GM21526 (cell line): ENCODE results near the gene AIPL1.

Experiments
- ATAC-seq: cut with Tn5 transposase; IDR thresholded peaks from one replicate; pipeline ENCODE4 v1.9.1; 2021; ENCODE audit warnings: moderate library complexity; ENCODE audit not compliant: unreplicated experiment, low FRiP score

AIPL1 gene

GRCh38 chr17:6452471-6453266 lies 17.7 kb upstream of the AIPL1 start:
- no peak for ATAC-seq

GRCh38 chr17:6450926-6451832 lies 16.3 kb upstream of the AIPL1 start:
- ATAC-seq = no peak

- no peak for ATAC-seq
Observed at GRCh38 chr17:6449307-6449706, 14.4 kb upstream of the AIPL1 start.

GRCh38 chr17:6448473-6448872 lies 13.6 kb upstream of the AIPL1 start:
- no peak for ATAC-seq

- no peak for ATAC-seq
Observed at GRCh38 chr17:6446516-6447100, 11.7 kb upstream of the AIPL1 start.

- ATAC-seq = no peak
Observed at GRCh38 chr17:6444571-6445335, 9.8 kb upstream of the AIPL1 start.

GRCh38 chr17:6443692-6444570 lies 9.0 kb upstream of the AIPL1 start, which contains the start of gene PIMREG:
Gene PIMREG (plus strand): TSS chr17:6444455. CDS start chr17:6445111, 656 bp downstream.
- peak; percentile 77 for ATAC-seq

- ATAC-seq = no peak
Observed at GRCh38 chr17:6442775-6443174, 7.9 kb upstream of the AIPL1 start.

GRCh38 chr17:6439951-6440350 lies 5.0 kb upstream of the AIPL1 start:
- ATAC-seq = no peak

- ATAC-seq = no peak
Observed at GRCh38 chr17:6437956-6438355, 3.0 kb upstream of the AIPL1 start.

GRCh38 chr17:6437466-6437865 lies 2.5 kb upstream of the AIPL1 start:
- no peak for ATAC-seq

GRCh38 chr17:6435968-6436367 lies 1.0 kb upstream of the AIPL1 start:
- ATAC-seq = no peak

- no peak for ATAC-seq
Observed at GRCh38 chr17:6430769-6431168, 4.2 kb downstream of the AIPL1 start.

GRCh38 chr17:6429266-6429665 lies 5.7 kb downstream of the AIPL1 start:
- ATAC-seq = no peak

GRCh38 chr17:6428207-6428965 lies 6.5 kb downstream of the AIPL1 start:
- no peak for ATAC-seq

GRCh38 chr17:6427279-6427781 lies 7.6 kb downstream of the AIPL1 start:
- ATAC-seq = no peak

GRCh38 chr17:6426356-6427101 lies 8.4 kb downstream of the AIPL1 start:
- no peak for ATAC-seq

GRCh38 chr17:6425407-6425806 lies 9.5 kb downstream of the AIPL1 start:
- no peak for ATAC-seq
